Measurements from ENCODE around the gene UBQLN4.

The UBQLN4 gene

DNA sequence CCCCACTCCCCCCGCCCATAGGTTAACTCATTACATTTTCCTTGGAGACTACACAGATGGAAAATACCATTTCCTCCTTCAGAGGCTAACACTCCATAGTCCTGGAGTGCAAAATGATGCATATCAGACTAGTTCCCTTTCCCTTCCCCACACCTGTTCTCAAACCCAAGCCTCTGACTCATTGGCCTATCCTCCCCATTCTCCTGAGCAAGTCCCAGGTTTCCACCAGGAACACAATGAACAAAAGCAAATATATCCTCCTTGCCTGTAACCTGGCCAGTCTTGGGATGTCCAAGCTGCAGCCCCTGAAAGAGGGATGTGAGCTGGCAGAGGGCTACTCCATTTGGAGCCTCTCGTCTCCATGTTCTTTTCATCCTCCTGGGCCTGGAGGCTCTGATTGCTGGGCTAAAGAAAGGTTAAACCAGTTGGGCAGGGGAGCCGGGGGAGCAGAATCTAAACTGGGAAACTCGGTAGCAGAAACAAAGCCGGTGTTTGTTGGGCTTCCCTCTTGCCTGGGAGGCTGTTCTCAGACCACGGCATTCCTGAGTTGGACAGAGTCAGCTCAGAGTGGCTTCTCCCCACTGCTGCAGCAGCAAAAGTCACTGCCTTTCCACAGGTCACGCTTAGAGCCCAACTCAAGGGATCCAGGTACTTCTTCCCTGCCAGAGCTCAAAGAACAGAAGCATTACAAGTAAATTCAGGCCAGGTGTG, 46.8 kb downstream of the UBQLN4 start:
- H3K36me3 ChIP-seq (ENCODE audit: insufficient read depth, low read length): peaks cover 35% of the 10 kb centered on the region

DNA sequence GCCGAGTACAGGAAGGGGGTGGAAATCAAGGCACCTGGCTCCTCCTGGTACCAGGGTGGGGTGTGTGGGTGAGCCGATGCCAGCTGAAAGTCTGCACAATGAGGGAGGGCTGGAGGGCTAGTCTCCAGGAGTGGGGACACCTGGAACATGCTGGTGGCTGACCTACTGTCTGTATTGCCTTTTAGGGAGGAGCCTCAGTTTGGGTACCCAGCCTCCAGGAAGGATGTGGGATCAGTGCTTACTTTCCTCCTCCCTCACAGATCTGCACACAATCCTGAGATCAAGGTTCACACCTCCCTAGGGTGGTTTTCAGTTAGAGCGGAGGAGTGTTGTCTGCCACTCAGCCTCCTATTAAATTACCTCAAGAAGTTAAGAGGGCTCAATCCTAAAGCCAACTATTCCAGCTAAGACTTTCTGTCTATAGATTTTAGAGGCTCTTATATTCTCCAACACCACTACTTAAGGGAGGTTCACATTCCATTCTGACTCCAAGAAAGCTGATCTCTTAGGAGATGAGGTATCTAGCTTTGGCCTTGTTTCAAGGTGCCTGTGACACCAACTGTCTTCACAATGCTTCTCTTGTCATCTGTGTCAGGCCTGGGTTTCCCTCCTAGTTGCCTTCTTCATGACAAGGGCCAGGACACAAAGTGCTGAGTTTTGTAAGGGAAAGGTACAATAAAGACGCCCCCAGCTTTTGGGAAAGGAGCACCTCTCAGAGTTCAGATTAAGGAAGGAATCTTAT, 48.6 kb downstream of the UBQLN4 start:
- Histone ChIP-seq H3K4me1 (ENCODE audit: insufficient read depth, low read length) (peaks cover 10% of the 10 kb centered on the region; the same call in 1 of the 2 replicates), H3K9ac (ENCODE audit: low read depth, low read length) (no peak overlapping the region), H3K27ac (ENCODE audit: low read depth, low read length) (no peak overlapping the region), H3K9me3 (ENCODE audit: insufficient read depth, low read depth, low read length) (no peaks in the 10 kb centered on the region), H3K36me3 (ENCODE audit: insufficient read depth, low read length) (peaks cover 17% of the 10 kb centered on the region), H3K27me3 (ENCODE audit: insufficient read depth, low read length) (no peaks in the 10 kb centered on the region), H3K4me3 (ENCODE audit: low read length) (no peak overlapping the region)
- 93% methylated on average over 3 of the region's 4 CpGs for WGBS

More for the DNA sequence above, 46.8 kb downstream of the UBQLN4 start:
- peaks cover 10% of the 10 kb centered on the region; the same call in 1 of the 2 replicates for H3K4me1 ChIP-seq (ENCODE audit: insufficient read depth, low read length)
- H3K27ac ChIP-seq (ENCODE audit: low read depth, low read length): no peak overlapping the region
- H3K27me3 ChIP-seq (ENCODE audit: insufficient read depth, low read length): no peaks in the 10 kb centered on the region
- H3K4me3 ChIP-seq (ENCODE audit: low read length): no peak overlapping the region
- no peak overlapping the region for H3K9ac ChIP-seq (ENCODE audit: low read depth, low read length)
- WGBS: 85% methylated on average over 7 of the region's 7 CpGs
- H3K9me3 ChIP-seq (ENCODE audit: insufficient read depth, low read depth, low read length): no peaks in the 10 kb centered on the region

DNA sequence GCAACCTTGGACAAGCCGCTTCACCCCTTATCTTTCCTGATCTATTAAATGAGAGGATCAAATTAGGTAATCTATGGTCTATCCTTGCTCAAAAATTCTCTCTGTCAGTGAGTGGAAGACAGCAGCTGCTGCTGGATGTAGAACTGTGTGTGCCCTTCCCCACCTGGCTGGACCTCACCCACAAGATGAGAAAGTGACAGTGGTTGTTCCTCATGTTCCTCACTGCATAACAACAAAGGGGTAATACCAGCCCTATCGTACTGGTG, 49.7 kb downstream of the UBQLN4 start:
- H3K4me3 ChIP-seq (ENCODE audit: low read length): no peak overlapping the region
- peaks cover 10% of the 10 kb centered on the region; the same call in 1 of the 2 replicates for H3K4me1 ChIP-seq (ENCODE audit: insufficient read depth, low read length)
- H3K27me3 ChIP-seq (ENCODE audit: insufficient read depth, low read length): no peaks in the 10 kb centered on the region
- peaks cover 6% of the 10 kb centered on the region for H3K36me3 ChIP-seq (ENCODE audit: insufficient read depth, low read length)
- 89% methylated on average over 1 of the region's 2 CpGs for WGBS
- H3K9me3 ChIP-seq (ENCODE audit: insufficient read depth, low read depth, low read length): no peaks in the 10 kb centered on the region
- no peak overlapping the region for H3K9ac ChIP-seq (ENCODE audit: low read depth, low read length)
- H3K27ac ChIP-seq (ENCODE audit: low read depth, low read length): no peak overlapping the region

DNA sequence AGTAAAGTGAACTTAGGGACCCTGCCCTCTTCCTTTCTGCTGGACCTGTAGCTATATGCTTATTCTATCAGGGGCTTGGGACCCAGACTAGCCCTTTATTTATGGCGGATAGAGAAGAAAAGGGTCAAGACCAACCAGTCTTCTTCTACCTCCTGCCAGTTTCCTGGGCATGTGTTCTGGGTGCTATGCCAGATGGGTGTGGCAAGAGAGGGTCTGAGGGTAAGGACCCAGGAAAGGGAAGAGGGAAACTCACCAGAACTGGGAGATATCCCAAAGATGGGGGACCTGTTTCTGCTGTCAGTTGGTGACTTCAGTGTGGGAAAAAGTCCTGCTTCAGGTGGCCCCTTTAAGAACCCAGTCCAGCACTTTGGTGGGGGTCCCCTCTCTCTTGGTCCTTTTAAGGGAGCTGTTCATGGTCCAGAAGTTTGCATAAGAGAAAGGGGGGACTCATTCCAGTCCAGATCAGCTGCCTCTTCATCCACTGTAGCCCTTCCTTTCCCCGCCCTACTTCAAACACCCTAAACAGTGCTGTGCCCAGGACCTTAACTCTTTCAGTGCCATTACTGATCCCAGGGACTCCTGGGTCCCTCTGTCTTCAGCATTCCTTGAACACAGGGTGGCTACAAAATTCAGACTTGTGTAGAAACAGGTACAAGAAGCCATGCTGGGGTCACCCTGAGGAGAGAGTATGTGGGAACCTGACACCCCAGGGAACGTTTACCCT, 51.2 kb downstream of the UBQLN4 start:
- no peak overlapping the region for H3K9ac ChIP-seq (ENCODE audit: low read depth, low read length)
- peaks cover 10% of the 10 kb centered on the region; the same call in 1 of the 2 replicates for H3K4me1 ChIP-seq (ENCODE audit: insufficient read depth, low read length)
- no peaks in the 10 kb centered on the region for H3K27me3 ChIP-seq (ENCODE audit: insufficient read depth, low read length)
- no peaks in the 10 kb centered on the region for H3K9me3 ChIP-seq (ENCODE audit: insufficient read depth, low read depth, low read length)
- no peaks in the 10 kb centered on the region for H3K36me3 ChIP-seq (ENCODE audit: insufficient read depth, low read length)
- no peak overlapping the region for H3K4me3 ChIP-seq (ENCODE audit: low read length)
- WGBS: 79% methylated on average over 3 of the region's 3 CpGs
- H3K27ac ChIP-seq (ENCODE audit: low read depth, low read length): no peak overlapping the region

DNA sequence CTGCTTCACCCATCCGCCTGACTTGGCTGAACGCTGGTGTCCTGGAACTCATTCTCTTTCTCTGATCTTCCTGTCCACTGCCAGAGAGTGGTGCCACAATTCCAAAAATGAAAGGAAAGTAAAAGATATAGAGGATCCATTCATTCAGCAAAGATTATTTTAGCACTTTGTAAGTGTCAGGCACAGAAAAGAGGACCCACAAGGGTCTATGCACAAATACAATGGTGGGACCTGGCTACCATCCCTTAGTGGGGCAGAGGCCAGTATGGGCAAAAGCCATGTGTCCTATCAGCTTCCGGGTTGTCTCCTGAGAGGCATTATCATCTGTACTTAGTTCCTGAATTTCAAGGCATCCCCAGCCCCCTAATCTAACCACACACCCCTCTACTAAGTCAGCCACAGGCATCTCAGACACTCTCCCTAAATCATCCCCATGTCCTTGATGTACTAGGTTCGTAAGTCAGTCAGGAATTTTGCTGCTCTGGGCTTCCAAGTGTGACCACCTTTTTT, 51.9 kb downstream of the UBQLN4 start:
- no peaks in the 10 kb centered on the region for H3K36me3 ChIP-seq (ENCODE audit: insufficient read depth, low read length)
- no peaks in the 10 kb centered on the region for H3K9me3 ChIP-seq (ENCODE audit: insufficient read depth, low read depth, low read length)
- 92% methylated on average over 4 of the region's 4 CpGs for WGBS
- peaks cover 8% of the 10 kb centered on the region; the same call in 1 of the 2 replicates for H3K4me1 ChIP-seq (ENCODE audit: insufficient read depth, low read length)
- no peaks in the 10 kb centered on the region for H3K27me3 ChIP-seq (ENCODE audit: insufficient read depth, low read length)
- H3K9ac ChIP-seq (ENCODE audit: low read depth, low read length): no peak overlapping the region
- no peak overlapping the region for H3K27ac ChIP-seq (ENCODE audit: low read depth, low read length)
- no peak overlapping the region for H3K4me3 ChIP-seq (ENCODE audit: low read length)

DNA sequence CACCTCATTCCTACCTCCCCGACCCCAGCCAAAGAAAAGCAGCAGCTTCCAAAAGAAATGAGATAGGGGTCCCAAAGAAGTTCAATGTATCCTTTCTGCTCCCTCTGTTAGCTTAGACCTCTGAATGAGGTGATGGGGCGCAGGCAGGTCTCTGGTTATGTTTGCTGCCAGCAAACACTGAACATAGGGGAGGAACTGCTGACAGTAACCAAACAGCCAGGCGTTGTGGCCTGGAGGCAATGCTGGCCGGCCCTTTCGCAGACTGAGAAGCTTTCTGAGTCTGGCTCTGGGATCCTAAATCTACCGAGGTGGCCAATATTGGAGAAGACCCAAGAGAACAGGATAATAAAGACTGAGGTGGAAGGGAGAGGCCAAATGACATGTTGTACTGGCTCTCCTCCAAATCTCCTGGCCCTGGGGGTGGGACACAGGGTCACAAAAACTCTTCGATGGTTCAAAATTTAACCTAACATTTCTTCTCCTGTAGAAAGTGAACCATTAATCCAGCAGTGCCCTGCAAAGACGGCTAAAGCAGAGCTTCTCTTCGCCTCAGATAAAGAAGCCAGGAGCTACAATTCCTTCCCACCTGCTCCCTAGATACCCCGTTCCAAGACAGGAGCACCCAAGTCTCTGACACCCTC, 52.5 kb downstream of the UBQLN4 start:
- Histone ChIP-seq H3K27ac (ENCODE audit: low read depth, low read length) (no peak overlapping the region), H3K27me3 (ENCODE audit: insufficient read depth, low read length) (no peaks in the 10 kb centered on the region), H3K4me1 (ENCODE audit: insufficient read depth, low read length) (peaks cover 7% of the 10 kb centered on the region; the same call in 1 of the 2 replicates), H3K9ac (ENCODE audit: low read depth, low read length) (no peak overlapping the region), H3K9me3 (ENCODE audit: insufficient read depth, low read depth, low read length) (no peaks in the 10 kb centered on the region), H3K36me3 (ENCODE audit: insufficient read depth, low read length) (no peaks in the 10 kb centered on the region), H3K4me3 (ENCODE audit: low read length) (no peak overlapping the region)
- 88% methylated on average over 10 of the region's 10 CpGs for WGBS

DNA sequence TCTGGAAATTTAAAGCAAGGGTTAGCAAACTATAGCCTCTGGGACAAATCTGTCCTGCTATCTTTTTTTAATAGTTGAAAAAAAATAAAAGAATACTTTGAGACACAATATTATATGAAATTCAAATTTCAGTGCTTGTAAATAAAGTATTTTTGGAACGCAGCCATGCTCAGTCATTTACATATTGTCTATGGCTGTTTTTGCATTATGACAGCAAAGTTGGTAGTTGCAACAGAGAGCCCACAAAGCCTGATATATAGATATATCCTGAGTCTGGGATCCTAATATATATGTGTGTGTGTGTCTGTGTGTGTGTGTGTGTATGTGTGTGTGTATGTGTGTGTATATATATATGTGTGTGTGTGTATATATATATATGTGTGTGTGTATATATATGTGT, 53.6 kb downstream of the UBQLN4 start:
- H3K27ac ChIP-seq (ENCODE audit: low read depth, low read length): no peak overlapping the region
- WGBS: 100% methylated on average over 1 of the region's 1 CpG
- H3K27me3 ChIP-seq (ENCODE audit: insufficient read depth, low read length): no peaks in the 10 kb centered on the region
- H3K9me3 ChIP-seq (ENCODE audit: insufficient read depth, low read depth, low read length): no peaks in the 10 kb centered on the region
- H3K4me1 ChIP-seq (ENCODE audit: insufficient read depth, low read length): peaks cover 7% of the 10 kb centered on the region; the same call in 1 of the 2 replicates
- H3K4me3 ChIP-seq (ENCODE audit: low read length): no peak overlapping the region
- H3K9ac ChIP-seq (ENCODE audit: low read depth, low read length): no peak overlapping the region
- H3K36me3 ChIP-seq (ENCODE audit: insufficient read depth, low read length): no peaks in the 10 kb centered on the region

DNA sequence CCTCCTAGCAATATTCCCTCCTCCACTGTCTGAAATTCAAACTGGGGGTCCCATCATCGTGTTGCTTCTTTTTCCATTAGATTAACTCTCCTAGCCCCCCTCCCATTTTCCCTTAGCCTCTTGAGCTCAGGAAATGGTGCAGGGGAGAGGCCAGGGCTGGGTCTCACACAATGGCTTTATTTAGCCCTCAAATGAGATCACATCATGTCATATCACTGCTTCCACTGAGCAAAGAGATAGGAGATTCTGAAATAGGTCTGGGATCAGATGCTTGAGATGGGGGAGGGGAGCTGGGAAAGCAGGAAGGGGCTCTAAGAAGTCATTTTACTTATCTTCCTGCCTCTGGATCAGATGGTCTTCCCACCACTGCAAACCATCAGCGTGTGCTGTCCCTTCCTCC, 57.4 kb downstream of the UBQLN4 start:
- 91% methylated on average over 2 of the region's 2 CpGs for whole genome bisulfite sequencing
- no peaks in the 10 kb centered on the region for H3K9me3 ChIP-seq (ENCODE audit: insufficient read depth, low read depth, low read length)
- H3K9ac ChIP-seq (ENCODE audit: low read depth, low read length): no peak overlapping the region
- H3K27ac ChIP-seq (ENCODE audit: low read depth, low read length): no peak overlapping the region
- H3K4me3 ChIP-seq (ENCODE audit: low read length): no peak overlapping the region
- H3K36me3 ChIP-seq (ENCODE audit: insufficient read depth, low read length): no peaks in the 10 kb centered on the region
- H3K4me1 ChIP-seq (ENCODE audit: insufficient read depth, low read length): no peaks in the 10 kb centered on the region
- H3K27me3 ChIP-seq (ENCODE audit: insufficient read depth, low read length): no peaks in the 10 kb centered on the region

DNA sequence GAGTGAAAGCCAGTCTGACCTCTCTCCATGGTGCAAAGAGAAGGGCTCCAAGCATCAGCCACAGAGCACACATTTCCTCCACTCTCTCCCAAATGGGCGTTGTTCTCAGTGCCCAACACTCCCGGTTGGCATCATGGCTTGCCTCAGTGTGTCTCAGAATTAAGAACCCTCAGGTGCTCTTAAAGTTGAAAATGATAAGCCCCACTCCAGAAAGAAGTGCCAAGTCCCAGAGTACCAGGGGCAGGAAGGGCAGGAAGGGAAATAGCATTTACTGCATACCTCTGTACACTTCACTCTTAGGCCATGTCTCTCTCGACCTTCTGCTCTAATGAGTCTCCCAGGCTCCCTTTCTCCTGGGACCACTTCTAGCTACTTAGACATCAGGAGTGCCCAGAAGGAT, 60.0 kb downstream of the UBQLN4 start:
- WGBS: 94% methylated on average over 3 of the region's 3 CpGs
- H3K9me3 ChIP-seq (ENCODE audit: insufficient read depth, low read depth, low read length): no peaks in the 10 kb centered on the region
- no peaks in the 10 kb centered on the region for H3K36me3 ChIP-seq (ENCODE audit: insufficient read depth, low read length)
- no peak overlapping the region for H3K27ac ChIP-seq (ENCODE audit: low read depth, low read length)
- H3K4me3 ChIP-seq (ENCODE audit: low read length): no peak overlapping the region
- H3K9ac ChIP-seq (ENCODE audit: low read depth, low read length): no peak overlapping the region
- no peaks in the 10 kb centered on the region for H3K4me1 ChIP-seq (ENCODE audit: insufficient read depth, low read length)
- H3K27me3 ChIP-seq (ENCODE audit: insufficient read depth, low read length): no peaks in the 10 kb centered on the region

DNA sequence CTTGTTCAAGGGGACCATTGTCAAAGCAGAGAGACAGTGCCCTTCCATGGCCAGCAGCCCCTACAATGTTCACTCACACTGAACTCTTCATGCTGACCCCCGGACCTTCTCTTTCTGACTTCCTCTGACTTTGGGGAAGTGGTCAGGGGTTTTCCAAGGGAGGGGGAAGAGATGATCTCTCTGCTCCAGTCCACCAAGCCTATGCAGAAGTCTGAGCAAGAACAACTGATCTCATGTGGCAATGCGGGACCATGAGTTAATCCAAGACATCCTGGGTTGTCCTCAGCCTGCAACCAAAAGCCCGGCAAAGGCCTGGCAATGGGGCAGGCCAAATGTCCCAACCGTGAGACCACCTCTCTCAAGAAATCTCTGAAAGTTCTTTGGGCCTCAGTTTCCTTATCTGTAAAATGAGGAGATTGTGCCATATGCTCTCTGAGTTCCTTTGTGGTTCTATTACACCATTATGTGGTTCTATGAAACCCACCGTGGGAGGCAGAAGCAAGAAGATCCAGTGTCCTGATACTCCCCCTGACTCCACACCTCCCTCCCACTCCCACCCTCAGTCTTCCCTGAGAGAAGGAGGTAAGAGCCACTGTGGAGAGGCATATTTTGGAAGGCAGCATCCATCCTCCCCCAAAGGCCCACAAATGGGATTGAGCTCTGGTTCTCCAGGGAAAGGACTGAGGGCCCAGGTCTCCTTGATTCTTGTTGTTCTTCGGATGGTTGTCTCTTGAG, 63.4 kb downstream of the UBQLN4 start:
- H3K4me3 ChIP-seq (ENCODE audit: low read length): no peak overlapping the region
- no peak overlapping the region for H3K27ac ChIP-seq (ENCODE audit: low read depth, low read length)
- no peaks in the 10 kb centered on the region for H3K27me3 ChIP-seq (ENCODE audit: insufficient read depth, low read length)
- WGBS: 94% methylated on average over 6 of the region's 6 CpGs
- H3K4me1 ChIP-seq (ENCODE audit: insufficient read depth, low read length): no peaks in the 10 kb centered on the region
- H3K36me3 ChIP-seq (ENCODE audit: insufficient read depth, low read length): no peaks in the 10 kb centered on the region
- H3K9me3 ChIP-seq (ENCODE audit: insufficient read depth, low read depth, low read length): no peaks in the 10 kb centered on the region
- H3K9ac ChIP-seq (ENCODE audit: low read depth, low read length): no peak overlapping the region
